IMR-90 (cell line): ENCODE data around the gene AMER2. TPM values are rescaled to one million over a fixed set of nuclear protein-coding genes. Genes with fewer than 3 reads are reported as not detected.

ENCODE experiments used
- ATAC-seq: fragments of 200-7000 bp; cut with Tn5 transposase; 2 replicates; pipeline ENCODE4 v1.9.1; 2020; ENCODE audit warnings: low read depth, mild to moderate bottlenecking, moderate library complexity
- BruUV-seq: library from RNA; stranded (reverse); fragments of 400-500 nt; replicated peaks from 2 replicates; lab custom pipeline; 2021; lab: Mats Ljungman, UMichigan
- CTCF ChIA-PET: fragments of 300-600 bp; formaldehyde crosslinking; extraction: SDS; loops from one replicate; lab custom pipeline; 2021; ENCODE audit warnings: antibody characterized with exemption; lab: Yijun Ruan, JAX
- POLR2A ChIA-PET: fragments of 300-600 bp; sonication (Branson Sonifier 250); formaldehyde crosslinking; loops from one replicate; lab custom pipeline; 2022; ENCODE audit warnings: antibody characterized with exemption; ENCODE audit not compliant: unreplicated experiment; lab: Charles Lee
- DNase-seq: peaks from one replicate; pipeline ENCODE4 v3.0.0; 2013
- H2AFZ ChIP-seq: replicated peaks from 2 replicates; pipeline ENCODE3; 2013; ENCODE audit warnings: low read length, mild to moderate bottlenecking; ENCODE audit not compliant: poor library complexity
- H2AK5ac ChIP-seq: 2 replicates; pipeline ENCODE4 v1.6.1; 2013; ENCODE audit warnings: low read depth, low read length, inconsistent platforms
- H2AK9ac ChIP-seq: replicated peaks from 2 replicates; pipeline ENCODE3; 2013; ENCODE audit warnings: mild to moderate bottlenecking, low read depth, low read length, moderate library complexity; ENCODE audit not compliant: poor library complexity
- H2BK120ac ChIP-seq: 2 replicates; pipeline ENCODE4 v1.6.1; 2013; ENCODE audit warnings: low read depth, low read length, inconsistent platforms
- H2BK15ac ChIP-seq: 3 replicates; pipeline ENCODE4 v1.6.1; 2013; ENCODE audit warnings: low read depth, low read length, inconsistent platforms
- H2BK20ac ChIP-seq: 2 replicates; pipeline ENCODE4 v1.6.1; 2013; ENCODE audit warnings: low read depth, mild to moderate bottlenecking, inconsistent platforms, low read length, moderate library complexity
- H2BK5ac ChIP-seq: 2 replicates; pipeline ENCODE4 v1.6.1; 2013; ENCODE audit warnings: mild to moderate bottlenecking, low read depth, low read length, inconsistent platforms; ENCODE audit not compliant: poor library complexity, severe bottlenecking
- H3K14ac ChIP-seq: replicated peaks from 2 replicates; pipeline ENCODE4 v1.6.1; 2013; ENCODE audit warnings: low read depth, low read length, inconsistent platforms
- H3K18ac ChIP-seq: 2 replicates; pipeline ENCODE4 v1.6.1; 2013; ENCODE audit warnings: low read depth, low read length, control low read depth
- H3K23ac ChIP-seq: 2 replicates; pipeline ENCODE4 v1.6.1; 2013; ENCODE audit warnings: low read depth, low read length, inconsistent platforms
- H3K27ac ChIP-seq: 2 replicates; pipeline ENCODE4 v1.5.1; 2013; ENCODE audit warnings: mild to moderate bottlenecking, control low read depth, low read length; ENCODE audit not compliant: insufficient read depth
- H3K27me3 ChIP-seq: 2 replicates; pipeline ENCODE4 v1.6.1; 2013; ENCODE audit warnings: low read length; ENCODE audit not compliant: control insufficient read depth, insufficient read depth
- H3K36me3 ChIP-seq: 2 replicates; pipeline ENCODE4 v1.6.1; 2013; ENCODE audit warnings: low read length, mixed read lengths; ENCODE audit not compliant: control insufficient read depth, insufficient read depth
- H3K4ac ChIP-seq: 2 replicates; pipeline ENCODE4 v1.6.1; 2013; ENCODE audit warnings: low read depth, low read length, inconsistent platforms
- H3K4me1 ChIP-seq: 2 replicates; pipeline ENCODE4 v1.6.1; 2013; ENCODE audit warnings: low read length, mixed read lengths; ENCODE audit not compliant: control insufficient read depth, insufficient read depth
- H3K4me2 ChIP-seq: 2 replicates; pipeline ENCODE4 v1.6.1; 2013; ENCODE audit warnings: low read depth, mild to moderate bottlenecking, control low read depth, low read length, moderate library complexity
- H3K4me3 ChIP-seq: 2 replicates; pipeline ENCODE4 v1.5.1; 2013; ENCODE audit warnings: low read depth, mild to moderate bottlenecking, control low read depth, low read length, moderate library complexity; ENCODE audit not compliant: insufficient read depth
- H3K56ac ChIP-seq: 2 replicates; pipeline ENCODE4 v1.6.1; 2013; ENCODE audit warnings: low read length, inconsistent platforms; ENCODE audit not compliant: insufficient read depth; ENCODE audit errors: extremely low read depth
- H3K79me1 ChIP-seq, 2 experiments: 2 replicates each; pipeline ENCODE4 v1.6.1; 2013; ENCODE audit warnings: low read length in 2 of 2, inconsistent platforms in 1 of 2, low read depth in 1 of 2
- H3K9ac ChIP-seq: 2 replicates; pipeline ENCODE4 v1.6.1; 2013; ENCODE audit warnings: low read depth, low read length, control low read depth
- H3K9me1 ChIP-seq: 2 replicates; pipeline ENCODE4 v1.6.1; 2013; ENCODE audit warnings: low read length, inconsistent platforms; ENCODE audit not compliant: insufficient read depth
- H3K9me3 ChIP-seq: 2 replicates; pipeline ENCODE4 v1.6.1; 2013; ENCODE audit warnings: low read length; ENCODE audit not compliant: control insufficient read depth, insufficient read depth
- H4K20me1 ChIP-seq: 2 replicates; pipeline ENCODE4 v1.6.1; 2013; ENCODE audit warnings: low read length, inconsistent platforms; ENCODE audit not compliant: insufficient read depth
- H4K5ac ChIP-seq: 2 replicates; pipeline ENCODE4 v1.6.1; 2013; ENCODE audit warnings: mild to moderate bottlenecking, low read depth, low read length, control low read depth
- H4K8ac ChIP-seq, 2 experiments: 2 replicates each; pipeline ENCODE4 v1.6.1; 2013; ENCODE audit warnings: low read depth in 2 of 2, low read length in 2 of 2, control low read depth in 1 of 2, inconsistent platforms in 1 of 2
- H4K91ac ChIP-seq: 2 replicates; pipeline ENCODE4 v1.6.1; 2013; ENCODE audit warnings: low read depth, low read length, inconsistent platforms; ENCODE audit not compliant: insufficient read depth
- CEBPB ChIP-seq: IDR thresholded peaks from 2 replicates; pipeline ENCODE4 v1.6.1; 2012; ENCODE audit warnings: low read depth, low read length, improper control_type of control experiment
- CHD1 ChIP-seq: IDR thresholded peaks from 2 replicates; pipeline ENCODE4 v1.6.1; 2012; ENCODE audit warnings: low read depth, low read length, improper control_type of control experiment
- MAFK ChIP-seq: IDR thresholded peaks from 2 replicates; pipeline ENCODE4 v1.6.1; 2012; ENCODE audit warnings: low read depth, low read length, improper control_type of control experiment
- MAZ ChIP-seq: IDR thresholded peaks from 2 replicates; pipeline ENCODE4 v1.6.1; 2012; ENCODE audit warnings: low read depth, mild to moderate bottlenecking, low read length, improper control_type of control experiment, moderate library complexity, borderline replicate concordance
- MXI1 ChIP-seq: IDR thresholded peaks from 2 replicates; pipeline ENCODE4 v1.6.1; 2012; ENCODE audit warnings: low read depth, mild to moderate bottlenecking, low read length, moderate library complexity, borderline replicate concordance
- NFE2L2 ChIP-seq: fragments of 150-350 bp; IDR thresholded peaks from 2 replicates; pipeline ENCODE4 v1.6.1; 2016; ENCODE audit warnings: low read depth, mild to moderate bottlenecking, low read length
- POLR2A ChIP-seq: IDR thresholded peaks from 2 replicates; pipeline ENCODE4 v1.6.1; 2012; ENCODE audit warnings: mild to moderate bottlenecking, low read depth, low read length
- RAD21 ChIP-seq: IDR thresholded peaks from 2 replicates; pipeline ENCODE4 v1.6.1; 2012; ENCODE audit warnings: low read length, improper control_type of control experiment
- RCOR1 ChIP-seq: IDR thresholded peaks from 2 replicates; pipeline ENCODE4 v1.6.1; 2012; ENCODE audit warnings: mild to moderate bottlenecking, low read length, improper control_type of control experiment; ENCODE audit not compliant: insufficient replicate concordance
- RFX5 ChIP-seq: IDR thresholded peaks from 2 replicates; pipeline ENCODE4 v1.8.0; 2012; ENCODE audit warnings: low read depth, mild to moderate bottlenecking, low read length, moderate library complexity
- SMC3 ChIP-seq: fragments of 150-350 bp; IDR thresholded peaks from 2 replicates; pipeline ENCODE4 v1.6.1; 2016; ENCODE audit warnings: low read depth, mild to moderate bottlenecking, antibody characterized with exemption, low read length, moderate library complexity
- WGBS, 2 experiments: methylation state at CpG; one replicate each; pipeline versions ENCODE4 v1.1.5 to v1.1.7; 2013; ENCODE audit warnings: missing lambda C conversion rate in 2 of 2; ENCODE audit not compliant: insufficient read length in 1 of 2; ENCODE audit errors: extremely low coverage in 2 of 2; 5-methylcytosine and 5-hydroxymethylcytosine counted together
- dilution Hi-C: fragments of 300-500 bp; cut with HindIII; formaldehyde crosslinking; loops from one replicate; pipeline ENCODE4 v1.14.3; 2018; ENCODE audit warnings: low sequenced_read_pairs; ENCODE audit not compliant: unreplicated experiment
- in situ Hi-C: fragments of 300-500 bp; cut with MboI; formaldehyde crosslinking; loops from 3 replicates; pipeline ENCODE4 v1.14.3; 2019; ENCODE audit warnings: low sequenced_read_pairs, inconsistent platforms, mixed read lengths
- intact Hi-C: fragments of 100-400 bp; cut with micrococcal nuclease; formaldehyde crosslinking; loops from 2 replicates; pipeline ENCODE4 v1.10.0; 2022
- polyA plus RNA-seq, 3 experiments: library from polyadenylated mRNA; depleted of rRNA; stranded (reverse); fragments of >200 nt; gene quantifications; 2 replicates each; pipeline ENCODE4 v1.2.3, GENCODE V29; 2012; ENCODE audit warnings: low replicate concordance in 1 of 3
- total RNA-seq: library from RNA; depleted of rRNA; stranded (reverse); fragments of >200 nt; gene quantifications from 2 replicates; pipeline ENCODE4 v1.2.3, GENCODE V29; 2012
- TF ChIP-seq, protein P1 (sequence below): fragments of 150-350 bp; IDR thresholded peaks from 2 replicates; pipeline ENCODE4 v1.6.1; 2016; ENCODE audit warnings: low read depth, mild to moderate bottlenecking, low read length, moderate library complexity, borderline replicate concordance
- TF ChIP-seq, protein P2 (sequence below): conservative IDR thresholded peaks from 2 replicates; pipeline ENCODE4 v1.5.1; 2012; ENCODE audit warnings: mild to moderate bottlenecking, low read depth, low read length, improper control_type of control experiment

Gene AMER2
- total and polyA plus RNA-seq, 2 of the 4 experiments (the other 2 are of a cell fraction): not detected

DNA sequence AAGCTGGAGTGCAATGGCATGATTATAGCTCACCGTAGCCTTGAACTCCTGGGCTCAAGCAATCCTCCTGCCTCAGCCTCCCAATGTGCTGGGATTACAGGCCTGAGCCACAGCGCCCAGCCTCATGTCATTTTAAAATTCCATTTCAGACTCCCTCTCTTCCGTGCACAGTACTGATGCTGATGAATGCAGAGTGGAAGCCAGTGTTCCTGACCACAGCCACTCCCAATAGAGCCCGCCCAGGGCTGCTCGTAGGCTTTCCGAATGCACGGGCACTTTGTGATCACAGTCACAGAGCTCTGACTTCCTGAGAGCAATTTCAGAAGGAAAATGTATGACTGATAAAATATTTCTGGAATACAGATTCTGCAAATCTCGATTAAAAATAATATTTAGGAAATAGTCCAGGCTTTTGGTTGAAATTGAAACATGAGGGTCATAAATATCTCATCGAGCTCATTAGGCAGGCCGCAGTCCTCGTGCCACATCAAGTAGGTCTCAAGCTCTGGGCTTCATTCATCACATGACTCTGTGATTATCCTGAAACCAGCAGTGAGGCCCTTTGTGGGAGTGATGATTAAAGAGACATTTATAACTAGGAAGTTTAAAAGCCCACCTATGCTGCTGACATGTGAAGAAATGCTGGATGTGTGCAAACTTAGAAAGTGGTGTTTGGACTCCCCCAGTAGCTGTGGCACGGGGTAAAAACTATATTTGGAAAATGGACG, 38.9 kb upstream of the AMER2 start:
- CTCF ChIA-PET: no interaction called here
- WGBS, 2 experiments: no CpG with 5 or more reads among the region's 13 CpGs
- Histone ChIP-seq H3K27me3 (no peaks in the 10 kb centered on the region), H4K5ac (no peak overlapping the region), H3K9me3 (no peaks in the 10 kb centered on the region), H2BK20ac (no peak overlapping the region), H3K4ac (no peak overlapping the region), H2BK15ac (no peak overlapping the region), H3K18ac (no peak overlapping the region), H3K23ac (no peak overlapping the region), H3K4me3 (no peak overlapping the region), H3K9ac (no peak overlapping the region), H3K36me3 (no peaks in the 10 kb centered on the region), H3K79me1 (no peaks in the 10 kb centered on the region), H3K4me1 (no peaks in the 10 kb centered on the region), H4K20me1 (no peaks in the 10 kb centered on the region), H3K27ac (no peak overlapping the region), H2AK9ac (no peak overlapping the region), H3K56ac (no peak overlapping the region), H3K14ac (no peak overlapping the region), H2AK5ac (no peak overlapping the region), H2BK5ac (no peak overlapping the region), H4K91ac (no peak overlapping the region), H2AFZ (no peak overlapping the region), H2BK120ac (no peak overlapping the region), H3K4me2 (no peak overlapping the region), H3K9me1 (no peaks in the 10 kb centered on the region), H4K8ac (no peak overlapping the region)
- intact Hi-C loops: no loop called here
- POLR2A ChIA-PET: no interaction called here
- dilution Hi-C loops: no loop called here
- ATAC-seq: no peak
- no TSS peak for BruUV-seq
- in situ Hi-C loops: no loop called here
- no peak for TF ChIP-seq CHD1
- TF ChIP-seq, protein P1, sequence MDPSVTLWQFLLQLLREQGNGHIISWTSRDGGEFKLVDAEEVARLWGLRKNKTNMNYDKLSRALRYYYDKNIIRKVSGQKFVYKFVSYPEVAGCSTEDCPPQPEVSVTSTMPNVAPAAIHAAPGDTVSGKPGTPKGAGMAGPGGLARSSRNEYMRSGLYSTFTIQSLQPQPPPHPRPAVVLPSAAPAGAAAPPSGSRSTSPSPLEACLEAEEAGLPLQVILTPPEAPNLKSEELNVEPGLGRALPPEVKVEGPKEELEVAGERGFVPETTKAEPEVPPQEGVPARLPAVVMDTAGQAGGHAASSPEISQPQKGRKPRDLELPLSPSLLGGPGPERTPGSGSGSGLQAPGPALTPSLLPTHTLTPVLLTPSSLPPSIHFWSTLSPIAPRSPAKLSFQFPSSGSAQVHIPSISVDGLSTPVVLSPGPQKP: no peak
- TF ChIP-seq POLR2A: no peak
- no peak for TF ChIP-seq CEBPB
- no peak for TF ChIP-seq NFE2L2
- TF ChIP-seq RAD21: no peak
- TF ChIP-seq SMC3: no peak
- no peak for TF ChIP-seq MAFK
- TF ChIP-seq, protein P2, sequence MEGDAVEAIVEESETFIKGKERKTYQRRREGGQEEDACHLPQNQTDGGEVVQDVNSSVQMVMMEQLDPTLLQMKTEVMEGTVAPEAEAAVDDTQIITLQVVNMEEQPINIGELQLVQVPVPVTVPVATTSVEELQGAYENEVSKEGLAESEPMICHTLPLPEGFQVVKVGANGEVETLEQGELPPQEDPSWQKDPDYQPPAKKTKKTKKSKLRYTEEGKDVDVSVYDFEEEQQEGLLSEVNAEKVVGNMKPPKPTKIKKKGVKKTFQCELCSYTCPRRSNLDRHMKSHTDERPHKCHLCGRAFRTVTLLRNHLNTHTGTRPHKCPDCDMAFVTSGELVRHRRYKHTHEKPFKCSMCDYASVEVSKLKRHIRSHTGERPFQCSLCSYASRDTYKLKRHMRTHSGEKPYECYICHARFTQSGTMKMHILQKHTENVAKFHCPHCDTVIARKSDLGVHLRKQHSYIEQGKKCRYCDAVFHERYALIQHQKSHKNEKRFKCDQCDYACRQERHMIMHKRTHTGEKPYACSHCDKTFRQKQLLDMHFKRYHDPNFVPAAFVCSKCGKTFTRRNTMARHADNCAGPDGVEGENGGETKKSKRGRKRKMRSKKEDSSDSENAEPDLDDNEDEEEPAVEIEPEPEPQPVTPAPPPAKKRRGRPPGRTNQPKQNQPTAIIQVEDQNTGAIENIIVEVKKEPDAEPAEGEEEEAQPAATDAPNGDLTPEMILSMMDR: no peak
- TF ChIP-seq RCOR1: no peak
- TF ChIP-seq RFX5: no peak
- TF ChIP-seq MXI1: no peak
- TF ChIP-seq MAZ: no peak
- DNase-seq: no peak
